Panc1 (cell line): ENCODE data around the gene CUX1. TPM values are rescaled to one million over a fixed set of nuclear protein-coding genes. Genes with fewer than 3 reads are reported as not detected.
"Not testable (repeated sequence)": the region's sequence is repeated elsewhere in the genome, so short reads cannot be mapped to it uniquely, and the experiment has no call there.

Source experiments
- ATAC-seq: fragments of 200-7000 bp; cut with Tn5 transposase; 2 replicates; pipeline ENCODE4 v1.9.1; 2020; ENCODE audit warnings: mild to moderate bottlenecking, moderate library complexity
- BruUV-seq: library from RNA; stranded (reverse); fragments of 400-500 nt; replicated peaks from 2 replicates; lab custom pipeline; 2021; lab: Mats Ljungman, UMichigan
- CTCF ChIA-PET: fragments of 300-600 bp; sonication (Branson Sonifier 250); formaldehyde crosslinking; loops from one replicate; lab custom pipeline; 2022; ENCODE audit warnings: antibody characterized with exemption; lab: Charles Lee
- POLR2A ChIA-PET: fragments of 300-600 bp; sonication (Branson Sonifier 250); formaldehyde crosslinking; loops from one replicate; lab custom pipeline; 2022; ENCODE audit warnings: antibody characterized with exemption; lab: Charles Lee
- DNase-seq: peaks from one replicate; pipeline ENCODE4 v3.0.0-alpha.2; 2010; ENCODE audit warnings: low read depth, low spot score
- H3K27ac ChIP-seq: 2 replicates; pipeline ENCODE4 v1.5.1; 2011; ENCODE audit warnings: mild to moderate bottlenecking, low read length, inconsistent platforms
- H3K27me3 ChIP-seq: fragments of 200-500 bp; sonication (Bioruptor generic); 2 replicates; pipeline ENCODE4 v1.6.0; 2014; ENCODE audit warnings: low read length, inconsistent platforms; ENCODE audit not compliant: control insufficient read depth, insufficient read depth
- H3K36me3 ChIP-seq: fragments of 200-500 bp; sonication (Bioruptor generic); 2 replicates; pipeline ENCODE4 v1.5.1; 2014; ENCODE audit warnings: inconsistent platforms, mild to moderate bottlenecking, low read length, moderate library complexity; ENCODE audit not compliant: control insufficient read depth, insufficient read depth
- H3K4me1 ChIP-seq: 2 replicates; pipeline ENCODE4 v1.5.1; 2011; ENCODE audit warnings: inconsistent platforms, mild to moderate bottlenecking, low read length, moderate library complexity; ENCODE audit not compliant: control insufficient read depth, insufficient read depth
- H3K4me3 ChIP-seq, 2 experiments: 2 replicates each; pipeline ENCODE4 v1.5.1; 2011 to 2012; ENCODE audit warnings: low read depth in 2 of 2, low read length in 2 of 2, mild to moderate bottlenecking in 2 of 2, inconsistent platforms in 1 of 2, moderate library complexity in 1 of 2
- H3K9me3 ChIP-seq: fragments of 200-500 bp; sonication (Bioruptor generic); 2 replicates; pipeline ENCODE4 v1.5.1; 2014; ENCODE audit warnings: low read depth, mild to moderate bottlenecking, inconsistent platforms, low read length, moderate library complexity; ENCODE audit not compliant: control insufficient read depth, insufficient read depth
- POLR2AphosphoS5 ChIP-seq: IDR thresholded peaks from 2 replicates; pipeline ENCODE4 v1.6.1; 2012; ENCODE audit warnings: mild to moderate bottlenecking, low read depth, low read length, moderate library complexity
- REST ChIP-seq, 2 experiments: IDR thresholded peaks; 2 replicates each; pipeline ENCODE4 v1.6.1; 2011 to 2012; ENCODE audit warnings: low read depth in 2 of 2, control low read depth in 1 of 2, low read length in 1 of 2, mild to moderate bottlenecking in 1 of 2, moderate library complexity in 1 of 2; ENCODE audit not compliant: insufficient read depth in 1 of 2
- SIN3A ChIP-seq: IDR thresholded peaks from 2 replicates; pipeline ENCODE4 v1.6.1; 2012; ENCODE audit warnings: low read depth, mild to moderate bottlenecking, low read length, moderate library complexity, borderline replicate concordance; ENCODE audit not compliant: insufficient read depth
- TCF7L2 ChIP-seq: IDR thresholded peaks from 2 replicates; pipeline ENCODE4 v1.6.1; 2011; ENCODE audit warnings: mild to moderate bottlenecking, low read depth, low read length, inconsistent platforms
- in situ Hi-C: cut with HindIII; loops from 2 replicates; pipeline ENCODE4 v1.10.0; 2016; ENCODE audit warnings: low sequenced_read_pairs, low pct_unique_long_range_greater_than_20kb
- intact Hi-C: fragments of 100-400 bp; cut with micrococcal nuclease; formaldehyde crosslinking; loops from one replicate; pipeline ENCODE4 v1.10.0; 2022; ENCODE audit not compliant: unreplicated experiment
- total RNA-seq: library from RNA; stranded (reverse); gene quantifications from one replicate; pipeline ENCODE4 v1.2.1, GENCODE V29; 2021; ENCODE audit not compliant: unreplicated experiment
- TF ChIP-seq, protein P1 (sequence below): fragments of 450-650 bp; IDR thresholded peaks from 2 replicates; pipeline ENCODE4 v1.5.1; 2017; ENCODE audit warnings: mild to moderate bottlenecking

The CUX1 gene
- total RNA-seq, 1 experiment from 2014 or later, result 50.9 TPM

GRCh38 chr7:102024769-102025391, 207.5 kb downstream of the CUX1 start:
- POLR2A ChIA-PET, result no interaction called here
- no peaks in the 10 kb centered on the region for H3K36me3 ChIP-seq
- in situ Hi-C loops (no loop called here), intact Hi-C loops (no loop called here)
- no TSS peak for BruUV-seq
- no peaks in the 10 kb centered on the region for H3K9me3 ChIP-seq
- ATAC-seq, result no peak
- no peaks in the 10 kb centered on the region for H3K27me3 ChIP-seq
- no peak for DNase-seq
- TF ChIP-seq, protein P1, sequence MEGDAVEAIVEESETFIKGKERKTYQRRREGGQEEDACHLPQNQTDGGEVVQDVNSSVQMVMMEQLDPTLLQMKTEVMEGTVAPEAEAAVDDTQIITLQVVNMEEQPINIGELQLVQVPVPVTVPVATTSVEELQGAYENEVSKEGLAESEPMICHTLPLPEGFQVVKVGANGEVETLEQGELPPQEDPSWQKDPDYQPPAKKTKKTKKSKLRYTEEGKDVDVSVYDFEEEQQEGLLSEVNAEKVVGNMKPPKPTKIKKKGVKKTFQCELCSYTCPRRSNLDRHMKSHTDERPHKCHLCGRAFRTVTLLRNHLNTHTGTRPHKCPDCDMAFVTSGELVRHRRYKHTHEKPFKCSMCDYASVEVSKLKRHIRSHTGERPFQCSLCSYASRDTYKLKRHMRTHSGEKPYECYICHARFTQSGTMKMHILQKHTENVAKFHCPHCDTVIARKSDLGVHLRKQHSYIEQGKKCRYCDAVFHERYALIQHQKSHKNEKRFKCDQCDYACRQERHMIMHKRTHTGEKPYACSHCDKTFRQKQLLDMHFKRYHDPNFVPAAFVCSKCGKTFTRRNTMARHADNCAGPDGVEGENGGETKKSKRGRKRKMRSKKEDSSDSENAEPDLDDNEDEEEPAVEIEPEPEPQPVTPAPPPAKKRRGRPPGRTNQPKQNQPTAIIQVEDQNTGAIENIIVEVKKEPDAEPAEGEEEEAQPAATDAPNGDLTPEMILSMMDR, result no peak
- TF ChIP-seq SIN3A, result no peak
- no peak for TF ChIP-seq TCF7L2
- no peak for TF ChIP-seq POLR2AphosphoS5
- TF ChIP-seq REST (IDR thresholded peaks at IDR 0.05; ENCODE audit: insufficient read depth in 1 of 2, low read depth in 2 of 2, low read length in 1 of 2), result no peak
- no peaks in the 10 kb centered on the region; the same call in 1 of the 2 replicates for H3K4me1 ChIP-seq
- no peak overlapping the region for H3K27ac ChIP-seq
- H3K4me3 ChIP-seq, result no peak overlapping the region
- CTCF ChIA-PET, result interaction anchor here (0.6 kb wide), 1 partner anchor 75 kb away, joined by 3 read pairs; no protein-coding TSS in a partner anchor

DNA sequence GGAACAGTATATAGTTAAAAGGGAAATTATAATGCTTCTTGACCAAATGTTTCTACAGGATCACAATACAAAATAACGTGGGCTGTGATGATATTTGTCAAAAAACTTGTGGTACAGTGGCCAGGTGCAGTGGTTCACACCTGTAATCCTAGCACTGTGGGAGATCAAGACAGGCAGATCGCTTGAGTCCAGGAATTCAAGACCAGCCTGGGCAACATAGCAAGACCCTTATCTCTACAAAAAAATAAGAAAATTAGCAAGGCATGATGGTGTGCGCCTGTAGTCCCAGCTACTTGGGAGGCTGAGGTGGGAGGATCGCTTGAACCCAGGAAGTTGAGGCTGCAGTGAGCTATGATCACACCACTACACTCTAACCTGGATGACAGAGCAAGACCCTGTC, 208.4 kb downstream of the CUX1 start:
- in situ Hi-C loops, H3K36me3 ChIP-seq, ATAC-seq, H3K27ac ChIP-seq, DNase-seq, H3K4me1 ChIP-seq, CTCF ChIA-PET, BruUV-seq, POLR2A ChIA-PET, H3K27me3 ChIP-seq, intact Hi-C loops, H3K9me3 ChIP-seq, H3K4me3 ChIP-seq: not testable (repeated sequence)

DNA sequence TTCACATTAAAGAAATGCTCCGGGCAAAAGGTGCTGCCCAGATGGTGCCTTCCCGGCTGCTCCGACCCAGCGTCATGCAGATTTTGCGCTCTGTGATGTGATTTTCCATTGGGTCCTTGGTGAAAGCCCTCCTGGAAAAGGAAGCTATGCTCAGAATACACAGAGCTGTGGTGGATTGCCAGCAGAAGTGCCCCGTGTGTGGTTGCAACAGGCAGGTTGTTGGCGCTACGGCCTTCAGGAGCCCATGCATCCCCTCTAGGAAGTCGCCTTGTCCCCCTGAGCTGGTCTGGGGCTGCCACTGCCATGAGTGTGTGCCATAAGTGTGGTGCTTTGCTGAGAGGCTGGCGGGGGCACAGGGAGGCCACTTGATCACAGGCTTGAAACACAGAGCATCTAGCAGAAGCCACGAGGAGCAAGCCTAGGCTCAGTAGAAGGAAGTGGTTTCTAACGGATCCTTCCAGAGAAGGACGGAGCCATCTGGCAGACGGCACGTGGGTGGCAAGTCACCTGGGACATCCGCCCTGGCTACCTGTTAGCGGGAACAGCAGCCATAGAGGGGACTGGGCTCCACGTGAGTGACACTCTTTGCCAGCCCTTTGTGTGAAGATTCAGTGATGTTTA, 210.9 kb downstream of the CUX1 start:
- DNase-seq (no peak), ATAC-seq (no peak)
- Histone ChIP-seq H3K36me3 (no peaks in the 10 kb centered on the region), H3K4me3 (no peak overlapping the region), H3K27ac (no peak overlapping the region), H3K9me3 (no peaks in the 10 kb centered on the region), H3K27me3 (no peaks in the 10 kb centered on the region), H3K4me1 (no peaks in the 10 kb centered on the region; the same call in 1 of the 2 replicates)
- ChIA-PET POLR2A (no interaction called here), CTCF (interaction anchor here (0.7 kb wide), 1 partner anchor 485 kb away, joined by 11 read pairs; no protein-coding TSS in a partner anchor)
- intact Hi-C loops (no loop called here), in situ Hi-C loops (no loop called here)
- TF ChIP-seq, protein P1, result no peak
- TF ChIP-seq REST (IDR thresholded peaks at IDR 0.05; ENCODE audit: insufficient read depth in 1 of 2, low read depth in 2 of 2, low read length in 1 of 2) (no peak), TCF7L2 (no peak), POLR2AphosphoS5 (no peak), SIN3A (no peak)
- BruUV-seq, result no TSS peak
